Stimulated activated effector memory CD8-positive, alpha-beta T cell treated with anti-CD3 and anti-CD28 coated beads, Interleukin-12 subunit alpha, Interleukin-12 subunit beta, amount 100 ng/mL, for 72 hours (primary cell): ENCODE data around the gene PYDC1.
A peak's percentile ranks its signal among the peaks of the same experiment; 100 is the strongest.

Experiments
- ATAC-seq: fragments of 150-1000 bp; cut with Tn5 transposase; 2 replicates; pipeline ENCODE4 v1.10.0; 2021
- DNase-seq, 2 donors: peaks; one replicate each; pipeline ENCODE4 v3.0.0; 2021 to 2022; ENCODE audit warnings: low spot score in 2 of 2
- H3K27ac Mint-ChIP-seq: one replicate; pipeline ENCODE4 v1.8.0; 2022; ENCODE audit warnings: mild to moderate bottlenecking, mixed read lengths
- H3K36me3 Mint-ChIP-seq: one replicate; pipeline ENCODE4 v1.8.0; 2022; ENCODE audit warnings: mild to moderate bottlenecking, mixed read lengths
- H3K4me1 Mint-ChIP-seq: one replicate; pipeline ENCODE4 v1.8.0; 2022; ENCODE audit warnings: mixed read lengths
- H3K4me3 Mint-ChIP-seq: one replicate; pipeline ENCODE4 v1.8.0; 2022; ENCODE audit warnings: mild to moderate bottlenecking, mixed read lengths
- H3K9me3 Mint-ChIP-seq: one replicate; pipeline ENCODE4 v1.8.0; 2022; ENCODE audit warnings: mixed read lengths

PYDC1 gene

DNA sequence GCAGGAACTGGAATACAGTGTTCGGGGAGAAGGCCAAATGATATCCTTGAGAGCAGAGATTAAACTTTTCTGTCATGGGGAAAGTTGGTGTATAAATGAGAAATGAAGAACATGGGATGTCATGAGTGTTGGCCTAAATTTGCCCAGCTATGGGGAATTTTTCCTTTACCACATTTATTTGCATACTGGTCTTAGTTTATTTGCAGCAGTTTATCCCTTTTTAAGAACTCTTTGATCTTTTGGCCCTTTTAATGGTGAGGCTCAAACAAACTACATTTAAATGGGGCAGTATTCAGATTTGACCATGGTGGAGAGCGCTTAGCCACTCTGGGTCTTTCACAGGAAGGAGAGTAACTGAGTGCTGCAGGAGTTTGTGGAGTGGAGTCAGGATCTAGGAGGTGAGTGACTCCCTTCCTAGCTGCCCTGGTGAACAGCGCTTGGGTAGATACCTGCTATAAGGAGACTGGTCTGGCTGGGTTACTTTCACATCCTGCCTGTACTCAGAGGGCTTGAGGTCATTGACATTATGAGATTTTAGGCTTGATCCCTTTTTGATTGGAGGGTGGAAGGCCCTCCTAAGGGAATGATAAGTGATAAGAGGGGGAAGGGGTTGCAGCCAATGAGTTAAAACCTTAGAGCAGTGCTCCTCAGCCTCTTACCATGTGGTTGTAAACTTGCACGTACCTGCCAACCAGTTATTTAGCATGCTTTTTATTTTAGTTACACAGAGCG is 25.1 kb downstream of the PYDC1 start:
- H3K4me1 Mint-ChIP-seq = peaks cover 74% of the 10 kb centered on the region
- H3K36me3 Mint-ChIP-seq = peaks cover 100% of the 10 kb centered on the region
- ATAC-seq = no peak

DNA sequence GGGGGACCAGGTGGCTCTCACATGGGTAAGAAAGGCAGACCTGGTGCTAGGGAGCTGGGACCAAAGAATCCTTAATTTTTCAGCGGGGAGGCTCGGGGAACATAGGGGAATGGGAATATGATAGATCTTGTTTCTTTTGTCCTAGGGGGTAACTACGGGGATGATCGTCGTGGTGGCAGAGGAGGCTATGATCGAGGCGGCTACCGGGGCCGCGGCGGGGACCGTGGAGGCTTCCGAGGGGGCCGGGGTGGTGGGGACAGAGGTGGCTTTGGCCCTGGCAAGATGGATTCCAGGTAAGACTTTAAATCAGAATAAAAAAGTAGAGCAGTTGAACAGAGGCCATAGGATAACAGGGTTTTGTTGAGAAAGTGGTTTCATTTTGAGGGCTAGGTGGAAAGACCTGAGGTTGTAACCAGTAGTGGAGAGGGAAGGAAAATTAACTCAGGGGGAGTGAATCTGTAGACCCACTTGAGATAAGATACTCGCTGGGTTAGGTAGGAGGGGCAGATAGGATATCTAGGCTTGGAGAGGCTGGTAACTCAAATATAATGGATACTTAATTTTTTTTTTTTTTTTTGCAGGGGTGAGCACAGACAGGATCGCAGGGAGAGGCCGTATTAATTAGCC is 26.0 kb downstream of the PYDC1 start:
- Mint-ChIP-seq H3K36me3 (peaks cover 100% of the 10 kb centered on the region), H3K9me3 (no peaks in the 10 kb centered on the region), H3K4me3 (no peak overlapping the region), H3K4me1 (peaks cover 79% of the 10 kb centered on the region), H3K27ac (peak overlapping the region; percentile 100)
- no peak for ATAC-seq
- DNase-seq = no peak

More for the DNA sequence above, 25.1 kb downstream of the PYDC1 start:
- Mint-ChIP-seq H3K9me3 (no peaks in the 10 kb centered on the region), H3K27ac (peak overlapping the region; percentile 100), H3K4me3 (no peak overlapping the region)
- DNase-seq = no peak

DNA sequence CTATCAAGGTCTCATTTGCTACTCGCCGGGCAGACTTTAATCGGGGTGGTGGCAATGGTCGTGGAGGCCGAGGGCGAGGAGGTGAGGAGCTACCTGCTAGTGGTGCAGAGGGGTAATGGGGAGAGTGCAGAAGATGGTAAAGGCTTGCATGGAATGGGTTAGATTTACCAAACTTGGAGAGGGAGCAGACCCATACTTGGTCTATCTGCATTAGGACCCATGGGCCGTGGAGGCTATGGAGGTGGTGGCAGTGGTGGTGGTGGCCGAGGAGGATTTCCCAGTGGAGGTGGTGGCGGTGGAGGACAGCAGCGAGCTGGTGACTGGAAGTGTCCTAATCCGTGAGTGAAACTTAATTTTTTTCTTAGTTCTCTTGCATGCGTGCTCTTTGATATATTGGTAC is 26.9 kb downstream of the PYDC1 start:
- Mint-ChIP-seq H3K4me3 (peak overlapping the region; percentile 19), H3K27ac (peak overlapping the region; percentile 100), H3K36me3 (peaks cover 100% of the 10 kb centered on the region), H3K4me1 (peaks cover 86% of the 10 kb centered on the region), H3K9me3 (no peaks in the 10 kb centered on the region)
- ATAC-seq = no peak
- no peak for DNase-seq

DNA sequence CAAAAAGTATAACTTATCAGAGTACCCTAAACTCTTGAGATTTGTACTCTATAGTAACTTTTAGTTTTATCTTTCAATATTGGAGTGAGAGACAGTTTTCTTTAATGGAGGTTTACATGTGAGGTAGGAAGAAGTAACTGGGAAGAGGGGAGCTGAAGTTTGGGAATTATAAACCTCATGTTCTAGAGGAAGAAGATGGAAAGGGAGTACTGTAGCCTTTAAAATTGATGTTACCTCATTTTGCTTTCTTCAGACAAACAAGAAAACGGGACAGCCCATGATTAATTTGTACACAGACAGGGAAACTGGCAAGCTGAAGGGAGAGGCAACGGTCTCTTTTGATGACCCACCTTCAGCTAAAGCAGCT is 27.5 kb downstream of the PYDC1 start:
- ATAC-seq = no peak
- H3K4me3 Mint-ChIP-seq = peak overlapping the region; percentile 19
- no peaks in the 10 kb centered on the region for H3K9me3 Mint-ChIP-seq
- H3K4me1 Mint-ChIP-seq = peaks cover 93% of the 10 kb centered on the region
- DNase-seq = no peak
- peak overlapping the region; percentile 100 for H3K27ac Mint-ChIP-seq
- peaks cover 100% of the 10 kb centered on the region for H3K36me3 Mint-ChIP-seq

- peaks cover 100% of the 10 kb centered on the region for H3K36me3 Mint-ChIP-seq
- no peak for DNase-seq
- peaks cover 93% of the 10 kb centered on the region for H3K4me1 Mint-ChIP-seq
- no peaks in the 10 kb centered on the region for H3K9me3 Mint-ChIP-seq
- H3K27ac Mint-ChIP-seq = peak overlapping the region; percentile 100
- H3K4me3 Mint-ChIP-seq = peak overlapping the region; percentile 19
- ATAC-seq = no peak
Measured at GRCh38 chr16:31188450-31189411, 28.2 kb downstream of the PYDC1 start.

GRCh38 chr16:31187808-31188189 is 29.1 kb downstream of the PYDC1 start:
- H3K9me3 Mint-ChIP-seq = no peaks in the 10 kb centered on the region

DNA sequence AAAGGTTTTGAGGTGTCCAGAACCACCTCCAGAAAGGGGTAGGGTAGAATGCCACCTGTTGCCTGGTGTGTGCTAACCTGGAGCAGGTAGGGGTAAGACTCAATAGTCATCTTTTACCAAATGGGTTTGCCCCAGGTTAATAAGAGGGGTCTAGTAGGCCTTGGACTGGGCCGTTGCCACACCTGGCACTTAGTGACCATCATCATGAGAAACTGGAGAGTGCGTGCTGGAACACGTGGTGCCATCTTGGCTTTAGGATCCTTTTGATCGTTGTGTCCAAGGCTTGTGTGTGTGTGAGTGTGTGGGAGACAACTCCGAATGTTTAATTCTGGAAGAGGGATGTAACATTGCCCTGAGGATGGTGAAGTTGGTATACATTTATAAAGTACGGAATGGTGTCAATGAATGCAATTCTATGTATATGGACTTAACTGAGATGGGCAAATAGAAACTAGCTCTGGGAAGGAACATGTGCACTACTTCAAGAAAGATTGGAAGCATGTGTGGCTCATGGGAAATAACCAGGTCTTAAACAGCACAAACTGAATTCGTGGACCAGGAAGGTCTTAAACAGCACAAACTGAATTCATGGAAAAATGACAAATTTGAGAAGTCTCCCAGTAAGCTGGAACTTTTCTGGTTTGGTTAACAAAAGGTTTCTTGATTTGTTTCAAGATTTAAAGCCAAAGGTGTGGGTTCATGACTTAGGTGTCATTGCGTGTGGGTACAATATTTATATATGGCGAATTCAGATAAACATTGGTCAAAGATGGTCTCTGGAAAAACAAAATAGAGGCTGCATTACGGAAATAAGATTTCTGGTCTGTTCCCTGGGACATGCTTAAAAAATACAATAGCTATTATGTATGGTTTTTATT is 29.8 kb downstream of the PYDC1 start:
- no peak for ATAC-seq
- peaks cover 100% of the 10 kb centered on the region for H3K36me3 Mint-ChIP-seq
- peaks cover 98% of the 10 kb centered on the region for H3K4me1 Mint-ChIP-seq
- H3K9me3 Mint-ChIP-seq = no peaks in the 10 kb centered on the region
- H3K27ac Mint-ChIP-seq = peak overlapping the region; percentile 100
- H3K4me3 Mint-ChIP-seq = no peak overlapping the region
- no peak for DNase-seq

More at GRCh38 chr16:31187808-31188189, 29.1 kb downstream of the PYDC1 start:
- Mint-ChIP-seq H3K36me3 (peaks cover 100% of the 10 kb centered on the region), H3K4me1 (peaks cover 93% of the 10 kb centered on the region), H3K27ac (peak overlapping the region; percentile 100), H3K4me3 (no peak overlapping the region)
- ATAC-seq (no peak), DNase-seq (no peak)

DNA sequence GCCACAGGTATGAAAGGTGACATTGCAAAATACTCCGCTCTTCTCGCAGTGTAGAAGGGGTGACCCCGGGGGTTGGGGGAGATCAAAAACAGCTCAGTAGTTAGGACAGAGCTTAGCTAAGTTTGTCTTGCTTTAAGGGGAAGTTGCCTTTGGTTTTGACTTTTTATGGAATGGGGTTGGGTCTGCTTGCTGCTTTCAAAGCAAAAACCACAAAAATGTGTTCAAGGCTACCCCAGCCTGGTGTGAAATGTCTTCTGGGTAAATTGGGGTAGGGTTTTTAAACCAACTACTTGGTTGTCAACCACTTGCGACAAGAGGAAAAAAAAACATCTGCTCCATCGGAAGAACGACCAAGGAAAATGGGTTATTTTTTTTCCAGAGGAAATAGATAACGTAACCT is 30.8 kb downstream of the PYDC1 start:
- H3K4me1 Mint-ChIP-seq = peaks cover 97% of the 10 kb centered on the region
- DNase-seq (no peak), ATAC-seq (no peak)
- peak overlapping the region; percentile 100 for H3K27ac Mint-ChIP-seq
- H3K4me3 Mint-ChIP-seq = peak overlapping the region; percentile 98
- H3K36me3 Mint-ChIP-seq = peaks cover 100% of the 10 kb centered on the region
- H3K9me3 Mint-ChIP-seq = no peaks in the 10 kb centered on the region

- H3K4me1 Mint-ChIP-seq = peaks cover 96% of the 10 kb centered on the region
- peak overlapping the region; percentile 100 for H3K27ac Mint-ChIP-seq
- no peaks in the 10 kb centered on the region for H3K9me3 Mint-ChIP-seq
- ATAC-seq = no peak
- H3K36me3 Mint-ChIP-seq = peaks cover 100% of the 10 kb centered on the region
- H3K4me3 Mint-ChIP-seq = peak overlapping the region; percentile 98
- DNase-seq = no peak
Measured at GRCh38 chr16:31185339-31185738, 31.6 kb downstream of the PYDC1 start.

- no peak for ATAC-seq
- H3K4me1 Mint-ChIP-seq = peaks cover 94% of the 10 kb centered on the region
- H3K9me3 Mint-ChIP-seq = no peaks in the 10 kb centered on the region
- peak overlapping the region; percentile 98 for H3K4me3 Mint-ChIP-seq
- H3K36me3 Mint-ChIP-seq = peaks cover 100% of the 10 kb centered on the region
- peak overlapping the region; percentile 100 for H3K27ac Mint-ChIP-seq
- DNase-seq = no peak
Measured at GRCh38 chr16:31184888-31185287, 32.0 kb downstream of the PYDC1 start.

DNA sequence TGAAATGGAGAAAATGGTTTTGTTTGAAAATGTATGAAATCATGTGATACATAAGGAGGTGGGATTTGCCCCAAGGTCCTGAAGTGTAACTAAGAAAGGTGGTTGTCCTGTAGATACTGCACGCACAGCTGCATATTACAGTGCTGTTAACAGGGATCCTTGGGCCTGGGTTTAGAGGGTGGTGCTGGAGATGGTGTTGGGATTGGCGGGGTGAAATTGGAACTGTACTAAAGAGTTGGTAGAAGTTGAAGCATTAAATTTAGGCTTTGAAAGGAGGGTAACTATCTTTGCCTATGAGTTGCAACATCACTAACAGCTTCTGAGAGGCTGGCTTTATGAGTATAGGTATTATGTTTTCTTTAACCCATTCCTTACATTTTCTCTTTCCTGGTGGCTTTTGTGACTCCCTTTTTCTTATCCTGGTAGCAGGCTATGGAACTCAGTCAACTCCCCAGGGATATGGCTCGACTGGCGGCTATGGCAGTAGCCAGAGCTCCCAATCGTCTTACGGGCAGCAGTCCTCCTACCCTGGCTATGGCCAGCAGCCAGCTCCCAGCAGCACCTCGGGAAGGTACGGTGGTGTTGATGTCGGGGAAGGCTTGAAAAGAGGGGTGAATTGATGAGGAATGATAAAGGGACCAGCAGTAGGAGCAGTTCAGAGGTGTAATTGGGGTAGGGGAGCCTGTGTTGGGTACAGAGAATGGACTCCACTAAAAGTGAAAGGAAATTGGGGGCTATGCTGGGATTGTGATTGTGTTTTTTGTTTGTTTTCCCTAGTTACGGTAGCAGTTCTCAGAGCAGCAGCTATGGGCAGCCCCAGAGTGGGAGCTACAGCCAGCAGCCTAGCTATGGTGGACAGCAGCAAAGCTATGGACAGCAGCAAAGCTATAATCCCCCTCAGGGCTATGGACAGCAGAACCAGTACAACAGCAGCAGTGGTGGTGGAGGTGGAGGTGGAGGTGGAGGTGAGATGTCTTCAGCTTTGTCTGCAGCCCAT is 33.2 kb downstream of the PYDC1 start:
- Mint-ChIP-seq H3K4me1 (peaks cover 94% of the 10 kb centered on the region), H3K4me3 (peak overlapping the region; percentile 98), H3K9me3 (no peaks in the 10 kb centered on the region), H3K36me3 (peaks cover 97% of the 10 kb centered on the region), H3K27ac (peak overlapping the region; percentile 100)
- DNase-seq (no peak), ATAC-seq (no peak)

GRCh38 chr16:31182391-31182790 is 34.5 kb downstream of the PYDC1 start:
- DNase-seq = no peak
- no peak for ATAC-seq

GRCh38 chr16:31181102-31181830 is 35.7 kb downstream of the PYDC1 start:
- H3K4me3 Mint-ChIP-seq = peak overlapping the region; percentile 98
- H3K27ac Mint-ChIP-seq = peak overlapping the region; percentile 100
- peaks cover 80% of the 10 kb centered on the region for H3K36me3 Mint-ChIP-seq
- no peaks in the 10 kb centered on the region for H3K9me3 Mint-ChIP-seq
- peak; percentile 36 to 77 for DNase-seq
- ATAC-seq = no peak
- H3K4me1 Mint-ChIP-seq = peaks cover 89% of the 10 kb centered on the region

More at GRCh38 chr16:31182391-31182790, 34.5 kb downstream of the PYDC1 start:
- peaks cover 93% of the 10 kb centered on the region for H3K4me1 Mint-ChIP-seq
- H3K4me3 Mint-ChIP-seq = peak overlapping the region; percentile 98
- peak overlapping the region; percentile 100 for H3K27ac Mint-ChIP-seq
- H3K36me3 Mint-ChIP-seq = peaks cover 85% of the 10 kb centered on the region
- H3K9me3 Mint-ChIP-seq = no peaks in the 10 kb centered on the region
